IMR-90 (cell line): ENCODE measurements around the gene AFG3L2. TPM values are rescaled to one million over a fixed set of nuclear protein-coding genes. Genes with fewer than 3 reads are reported as not detected.

Experiments used
- ATAC-seq: fragments of 200-7000 bp; cut with Tn5 transposase; 2 replicates; pipeline ENCODE4 v1.9.1; 2020; ENCODE audit warnings: low read depth, mild to moderate bottlenecking, moderate library complexity
- BruUV-seq: library from RNA; stranded (reverse); fragments of 400-500 nt; replicated peaks from 2 replicates; lab custom pipeline; 2021; lab: Mats Ljungman, UMichigan
- CTCF ChIA-PET: fragments of 300-600 bp; formaldehyde crosslinking; extraction: SDS; loops from one replicate; lab custom pipeline; 2021; ENCODE audit warnings: antibody characterized with exemption; lab: Yijun Ruan, JAX
- POLR2A ChIA-PET: fragments of 300-600 bp; sonication (Branson Sonifier 250); formaldehyde crosslinking; loops from one replicate; lab custom pipeline; 2022; ENCODE audit warnings: antibody characterized with exemption; ENCODE audit not compliant: unreplicated experiment; lab: Charles Lee
- DNase-seq: peaks from one replicate; pipeline ENCODE4 v3.0.0; 2013
- H2AFZ ChIP-seq: replicated peaks from 2 replicates; pipeline ENCODE3; 2013; ENCODE audit warnings: low read length, mild to moderate bottlenecking; ENCODE audit not compliant: poor library complexity
- H2AK5ac ChIP-seq: 2 replicates; pipeline ENCODE4 v1.6.1; 2013; ENCODE audit warnings: low read depth, low read length, inconsistent platforms
- H2AK9ac ChIP-seq: replicated peaks from 2 replicates; pipeline ENCODE3; 2013; ENCODE audit warnings: mild to moderate bottlenecking, low read depth, low read length, moderate library complexity; ENCODE audit not compliant: poor library complexity
- H2BK120ac ChIP-seq: 2 replicates; pipeline ENCODE4 v1.6.1; 2013; ENCODE audit warnings: low read depth, low read length, inconsistent platforms
- H2BK15ac ChIP-seq: 3 replicates; pipeline ENCODE4 v1.6.1; 2013; ENCODE audit warnings: low read depth, low read length, inconsistent platforms
- H2BK20ac ChIP-seq: 2 replicates; pipeline ENCODE4 v1.6.1; 2013; ENCODE audit warnings: low read depth, mild to moderate bottlenecking, inconsistent platforms, low read length, moderate library complexity
- H2BK5ac ChIP-seq: 2 replicates; pipeline ENCODE4 v1.6.1; 2013; ENCODE audit warnings: mild to moderate bottlenecking, low read depth, low read length, inconsistent platforms; ENCODE audit not compliant: poor library complexity, severe bottlenecking
- H3K14ac ChIP-seq: replicated peaks from 2 replicates; pipeline ENCODE4 v1.6.1; 2013; ENCODE audit warnings: low read depth, low read length, inconsistent platforms
- H3K18ac ChIP-seq: 2 replicates; pipeline ENCODE4 v1.6.1; 2013; ENCODE audit warnings: low read depth, low read length, control low read depth
- H3K23ac ChIP-seq: 2 replicates; pipeline ENCODE4 v1.6.1; 2013; ENCODE audit warnings: low read depth, low read length, inconsistent platforms
- H3K27ac ChIP-seq: 2 replicates; pipeline ENCODE4 v1.5.1; 2013; ENCODE audit warnings: mild to moderate bottlenecking, control low read depth, low read length; ENCODE audit not compliant: insufficient read depth
- H3K27me3 ChIP-seq: 2 replicates; pipeline ENCODE4 v1.6.1; 2013; ENCODE audit warnings: low read length; ENCODE audit not compliant: control insufficient read depth, insufficient read depth
- H3K36me3 ChIP-seq: 2 replicates; pipeline ENCODE4 v1.6.1; 2013; ENCODE audit warnings: low read length, mixed read lengths; ENCODE audit not compliant: control insufficient read depth, insufficient read depth
- H3K4ac ChIP-seq: 2 replicates; pipeline ENCODE4 v1.6.1; 2013; ENCODE audit warnings: low read depth, low read length, inconsistent platforms
- H3K4me1 ChIP-seq: 2 replicates; pipeline ENCODE4 v1.6.1; 2013; ENCODE audit warnings: low read length, mixed read lengths; ENCODE audit not compliant: control insufficient read depth, insufficient read depth
- H3K4me2 ChIP-seq: 2 replicates; pipeline ENCODE4 v1.6.1; 2013; ENCODE audit warnings: low read depth, mild to moderate bottlenecking, control low read depth, low read length, moderate library complexity
- H3K4me3 ChIP-seq: 2 replicates; pipeline ENCODE4 v1.5.1; 2013; ENCODE audit warnings: low read depth, mild to moderate bottlenecking, control low read depth, low read length, moderate library complexity; ENCODE audit not compliant: insufficient read depth
- H3K56ac ChIP-seq: 2 replicates; pipeline ENCODE4 v1.6.1; 2013; ENCODE audit warnings: low read length, inconsistent platforms; ENCODE audit not compliant: insufficient read depth; ENCODE audit errors: extremely low read depth
- H3K79me1 ChIP-seq, 2 experiments: 2 replicates each; pipeline ENCODE4 v1.6.1; 2013; ENCODE audit warnings: low read length in 2 of 2, inconsistent platforms in 1 of 2, low read depth in 1 of 2
- H3K9ac ChIP-seq: 2 replicates; pipeline ENCODE4 v1.6.1; 2013; ENCODE audit warnings: low read depth, low read length, control low read depth
- H3K9me1 ChIP-seq: 2 replicates; pipeline ENCODE4 v1.6.1; 2013; ENCODE audit warnings: low read length, inconsistent platforms; ENCODE audit not compliant: insufficient read depth
- H3K9me3 ChIP-seq: 2 replicates; pipeline ENCODE4 v1.6.1; 2013; ENCODE audit warnings: low read length; ENCODE audit not compliant: control insufficient read depth, insufficient read depth
- H4K20me1 ChIP-seq: 2 replicates; pipeline ENCODE4 v1.6.1; 2013; ENCODE audit warnings: low read length, inconsistent platforms; ENCODE audit not compliant: insufficient read depth
- H4K5ac ChIP-seq: 2 replicates; pipeline ENCODE4 v1.6.1; 2013; ENCODE audit warnings: mild to moderate bottlenecking, low read depth, low read length, control low read depth
- H4K8ac ChIP-seq, 2 experiments: 2 replicates each; pipeline ENCODE4 v1.6.1; 2013; ENCODE audit warnings: low read depth in 2 of 2, low read length in 2 of 2, control low read depth in 1 of 2, inconsistent platforms in 1 of 2
- H4K91ac ChIP-seq: 2 replicates; pipeline ENCODE4 v1.6.1; 2013; ENCODE audit warnings: low read depth, low read length, inconsistent platforms; ENCODE audit not compliant: insufficient read depth
- BHLHE40 ChIP-seq: fragments of 150-350 bp; IDR thresholded peaks from 2 replicates; pipeline ENCODE4 v1.6.1; 2016; ENCODE audit warnings: mild to moderate bottlenecking, low read depth, low read length
- CEBPB ChIP-seq: IDR thresholded peaks from 2 replicates; pipeline ENCODE4 v1.6.1; 2012; ENCODE audit warnings: low read depth, low read length, improper control_type of control experiment
- CHD1 ChIP-seq: IDR thresholded peaks from 2 replicates; pipeline ENCODE4 v1.6.1; 2012; ENCODE audit warnings: low read depth, low read length, improper control_type of control experiment
- FOS ChIP-seq: fragments of 150-350 bp; IDR thresholded peaks from 2 replicates; pipeline ENCODE4 v1.6.1; 2016; ENCODE audit warnings: low read depth, low read length
- MAZ ChIP-seq: IDR thresholded peaks from 2 replicates; pipeline ENCODE4 v1.6.1; 2012; ENCODE audit warnings: low read depth, mild to moderate bottlenecking, low read length, improper control_type of control experiment, moderate library complexity, borderline replicate concordance
- MXI1 ChIP-seq: IDR thresholded peaks from 2 replicates; pipeline ENCODE4 v1.6.1; 2012; ENCODE audit warnings: low read depth, mild to moderate bottlenecking, low read length, moderate library complexity, borderline replicate concordance
- NFE2L2 ChIP-seq: fragments of 150-350 bp; IDR thresholded peaks from 2 replicates; pipeline ENCODE4 v1.6.1; 2016; ENCODE audit warnings: low read depth, mild to moderate bottlenecking, low read length
- POLR2A ChIP-seq: IDR thresholded peaks from 2 replicates; pipeline ENCODE4 v1.6.1; 2012; ENCODE audit warnings: mild to moderate bottlenecking, low read depth, low read length
- RAD21 ChIP-seq: IDR thresholded peaks from 2 replicates; pipeline ENCODE4 v1.6.1; 2012; ENCODE audit warnings: low read length, improper control_type of control experiment
- RCOR1 ChIP-seq: IDR thresholded peaks from 2 replicates; pipeline ENCODE4 v1.6.1; 2012; ENCODE audit warnings: mild to moderate bottlenecking, low read length, improper control_type of control experiment; ENCODE audit not compliant: insufficient replicate concordance
- RFX5 ChIP-seq: IDR thresholded peaks from 2 replicates; pipeline ENCODE4 v1.8.0; 2012; ENCODE audit warnings: low read depth, mild to moderate bottlenecking, low read length, moderate library complexity
- SMC3 ChIP-seq: fragments of 150-350 bp; IDR thresholded peaks from 2 replicates; pipeline ENCODE4 v1.6.1; 2016; ENCODE audit warnings: low read depth, mild to moderate bottlenecking, antibody characterized with exemption, low read length, moderate library complexity
- WGBS, 2 experiments: methylation state at CpG; one replicate each; pipeline versions ENCODE4 v1.1.5 to v1.1.7; 2013; ENCODE audit warnings: missing lambda C conversion rate in 2 of 2; ENCODE audit not compliant: insufficient read length in 1 of 2; ENCODE audit errors: extremely low coverage in 2 of 2; 5-methylcytosine and 5-hydroxymethylcytosine counted together
- dilution Hi-C: fragments of 300-500 bp; cut with HindIII; formaldehyde crosslinking; loops from one replicate; pipeline ENCODE4 v1.14.3; 2018; ENCODE audit warnings: low sequenced_read_pairs; ENCODE audit not compliant: unreplicated experiment
- in situ Hi-C: fragments of 300-500 bp; cut with MboI; formaldehyde crosslinking; loops from 3 replicates; pipeline ENCODE4 v1.14.3; 2019; ENCODE audit warnings: low sequenced_read_pairs, inconsistent platforms, mixed read lengths
- intact Hi-C: fragments of 100-400 bp; cut with micrococcal nuclease; formaldehyde crosslinking; loops from 2 replicates; pipeline ENCODE4 v1.10.0; 2022
- polyA plus RNA-seq, 3 experiments: library from polyadenylated mRNA; depleted of rRNA; stranded (reverse); fragments of >200 nt; gene quantifications; 2 replicates each; pipeline ENCODE4 v1.2.3, GENCODE V29; 2012; ENCODE audit warnings: low replicate concordance in 1 of 3
- total RNA-seq: library from RNA; depleted of rRNA; stranded (reverse); fragments of >200 nt; gene quantifications from 2 replicates; pipeline ENCODE4 v1.2.3, GENCODE V29; 2012
- TF ChIP-seq, protein P1 (sequence below): conservative IDR thresholded peaks from 2 replicates; pipeline ENCODE4 v1.5.1; 2012; ENCODE audit warnings: mild to moderate bottlenecking, low read depth, low read length, improper control_type of control experiment
- TF ChIP-seq, protein P2 (sequence below): fragments of 150-350 bp; IDR thresholded peaks from 2 replicates; pipeline ENCODE4 v1.6.1; 2017; ENCODE audit warnings: mild to moderate bottlenecking, antibody characterized with exemption, low read length, low read depth
- TF ChIP-seq, protein P3 (sequence below): fragments of 150-350 bp; IDR thresholded peaks from 2 replicates; pipeline ENCODE4 v1.6.1; 2016; ENCODE audit warnings: low read depth, mild to moderate bottlenecking, low read length, moderate library complexity, borderline replicate concordance

AFG3L2 gene
- total and polyA plus RNA-seq, 2 of the 4 experiments (the other 2 are of a cell fraction) = 26.9 to 37.6 TPM

DNA sequence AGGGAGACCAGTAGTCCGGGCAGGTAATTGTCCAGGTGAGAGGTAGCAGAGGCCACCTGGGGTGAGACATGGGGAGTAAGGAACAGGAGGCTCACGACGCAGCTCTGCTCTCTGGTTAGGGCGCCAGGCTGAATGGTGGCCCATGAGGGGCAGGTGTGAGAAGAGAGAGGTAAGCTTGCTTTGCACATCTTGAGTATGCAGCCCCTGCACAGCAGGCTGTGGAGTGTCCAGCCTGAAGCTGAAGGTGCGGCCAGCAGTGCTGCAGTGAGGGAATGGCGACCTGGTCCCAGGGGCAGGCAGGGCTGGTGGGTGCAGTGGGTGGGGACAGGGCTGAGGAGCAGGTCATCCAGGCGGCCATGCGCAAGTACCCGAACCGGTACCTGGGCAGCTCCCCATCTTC, 46.4 kb upstream of the AFG3L2 start:
- 0 out of 2 replicates have a peak, but pooled peaks cover 3% of the 10 kb centered on the region for H3K4me1 ChIP-seq
- no peak overlapping the region for H4K91ac ChIP-seq
- DNase-seq = no peak
- H4K8ac ChIP-seq = no peak overlapping the region
- no peak overlapping the region for H3K9ac ChIP-seq
- no peak overlapping the region for H3K4me2 ChIP-seq
- no peak overlapping the region for H3K14ac ChIP-seq
- no peaks in the 10 kb centered on the region for H3K27me3 ChIP-seq
- no peak for ATAC-seq
- no peak overlapping the region for H2AFZ ChIP-seq
- no peak overlapping the region for H3K23ac ChIP-seq
- no peak overlapping the region for H2BK120ac ChIP-seq
- no peak overlapping the region for H2BK15ac ChIP-seq
- H2AK5ac ChIP-seq = no peak overlapping the region
- WGBS, 2 experiments = 92% methylated on average over 10 of the region's 10 CpGs; no CpG with 5 or more reads in 1 of the 2 experiments
- H3K27ac ChIP-seq = no peak overlapping the region
- BruUV-seq = no TSS peak
- H2AK9ac ChIP-seq = no peak overlapping the region
- CTCF ChIA-PET = no interaction called here
- H3K56ac ChIP-seq = no peak overlapping the region
- no peak overlapping the region for H2BK5ac ChIP-seq
- H3K18ac ChIP-seq = no peak overlapping the region
- dilution Hi-C loops = no loop called here
- no peaks in the 10 kb centered on the region for H4K20me1 ChIP-seq
- H3K9me3 ChIP-seq = peaks cover 6% of the 10 kb centered on the region
- intact Hi-C loops = no loop called here
- peaks cover 17% of the 10 kb centered on the region for H3K36me3 ChIP-seq
- POLR2A ChIA-PET = no interaction called here
- TF ChIP-seq SMC3 = no peak
- no peak for TF ChIP-seq MXI1
- TF ChIP-seq MAZ = no peak
- no peak for TF ChIP-seq RFX5
- TF ChIP-seq, protein P1, sequence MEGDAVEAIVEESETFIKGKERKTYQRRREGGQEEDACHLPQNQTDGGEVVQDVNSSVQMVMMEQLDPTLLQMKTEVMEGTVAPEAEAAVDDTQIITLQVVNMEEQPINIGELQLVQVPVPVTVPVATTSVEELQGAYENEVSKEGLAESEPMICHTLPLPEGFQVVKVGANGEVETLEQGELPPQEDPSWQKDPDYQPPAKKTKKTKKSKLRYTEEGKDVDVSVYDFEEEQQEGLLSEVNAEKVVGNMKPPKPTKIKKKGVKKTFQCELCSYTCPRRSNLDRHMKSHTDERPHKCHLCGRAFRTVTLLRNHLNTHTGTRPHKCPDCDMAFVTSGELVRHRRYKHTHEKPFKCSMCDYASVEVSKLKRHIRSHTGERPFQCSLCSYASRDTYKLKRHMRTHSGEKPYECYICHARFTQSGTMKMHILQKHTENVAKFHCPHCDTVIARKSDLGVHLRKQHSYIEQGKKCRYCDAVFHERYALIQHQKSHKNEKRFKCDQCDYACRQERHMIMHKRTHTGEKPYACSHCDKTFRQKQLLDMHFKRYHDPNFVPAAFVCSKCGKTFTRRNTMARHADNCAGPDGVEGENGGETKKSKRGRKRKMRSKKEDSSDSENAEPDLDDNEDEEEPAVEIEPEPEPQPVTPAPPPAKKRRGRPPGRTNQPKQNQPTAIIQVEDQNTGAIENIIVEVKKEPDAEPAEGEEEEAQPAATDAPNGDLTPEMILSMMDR = no peak
- TF ChIP-seq CHD1 = no peak
- TF ChIP-seq RCOR1 = no peak
- no peak for TF ChIP-seq CEBPB
- no peak for TF ChIP-seq NFE2L2
- TF ChIP-seq, protein P2, sequence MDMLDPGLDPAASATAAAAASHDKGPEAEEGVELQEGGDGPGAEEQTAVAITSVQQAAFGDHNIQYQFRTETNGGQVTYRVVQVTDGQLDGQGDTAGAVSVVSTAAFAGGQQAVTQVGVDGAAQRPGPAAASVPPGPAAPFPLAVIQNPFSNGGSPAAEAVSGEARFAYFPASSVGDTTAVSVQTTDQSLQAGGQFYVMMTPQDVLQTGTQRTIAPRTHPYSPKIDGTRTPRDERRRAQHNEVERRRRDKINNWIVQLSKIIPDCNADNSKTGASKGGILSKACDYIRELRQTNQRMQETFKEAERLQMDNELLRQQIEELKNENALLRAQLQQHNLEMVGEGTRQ = no peak
- no peak for TF ChIP-seq FOS
- TF ChIP-seq RAD21 = no peak
- TF ChIP-seq BHLHE40 = no peak
- TF ChIP-seq, protein P3, sequence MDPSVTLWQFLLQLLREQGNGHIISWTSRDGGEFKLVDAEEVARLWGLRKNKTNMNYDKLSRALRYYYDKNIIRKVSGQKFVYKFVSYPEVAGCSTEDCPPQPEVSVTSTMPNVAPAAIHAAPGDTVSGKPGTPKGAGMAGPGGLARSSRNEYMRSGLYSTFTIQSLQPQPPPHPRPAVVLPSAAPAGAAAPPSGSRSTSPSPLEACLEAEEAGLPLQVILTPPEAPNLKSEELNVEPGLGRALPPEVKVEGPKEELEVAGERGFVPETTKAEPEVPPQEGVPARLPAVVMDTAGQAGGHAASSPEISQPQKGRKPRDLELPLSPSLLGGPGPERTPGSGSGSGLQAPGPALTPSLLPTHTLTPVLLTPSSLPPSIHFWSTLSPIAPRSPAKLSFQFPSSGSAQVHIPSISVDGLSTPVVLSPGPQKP = no peak
- TF ChIP-seq POLR2A = no peak
- no peak overlapping the region for H4K5ac ChIP-seq
- in situ Hi-C loops = no loop called here
- H3K4me3 ChIP-seq = no peak overlapping the region
- peaks cover 3% of the 10 kb centered on the region; the same call in 1 of the 2 replicates for H3K9me1 ChIP-seq
- H3K79me1 ChIP-seq = peaks cover 3 to 13% of the 10 kb centered on the region in 2 experiments; a peak in 3 of 4 replicates
- no peak overlapping the region for H2BK20ac ChIP-seq
- H3K4ac ChIP-seq = no peak overlapping the region
